SH-SY5Y (cell line): ENCODE results near the gene ANKRD28.

Experiments
- GATA2 ChIP-seq: IDR thresholded peaks from 2 replicates; pipeline ENCODE4 v1.6.1; 2011; ENCODE audit warnings: mild to moderate bottlenecking, low read depth, low read length
- GATA3 ChIP-seq: IDR thresholded peaks from 2 replicates; pipeline ENCODE4 v1.6.1; 2011; ENCODE audit warnings: low read depth, mild to moderate bottlenecking, low read length, moderate library complexity

- TF ChIP-seq GATA3 = no peak
- TF ChIP-seq GATA2 = no peak
These were observed 104.4 kb downstream of the ANKRD28 start for GRCh38 chr3:15693355-15693754.
